Measurements from ENCODE around the gene LRRC53.

The LRRC53 gene

DNA sequence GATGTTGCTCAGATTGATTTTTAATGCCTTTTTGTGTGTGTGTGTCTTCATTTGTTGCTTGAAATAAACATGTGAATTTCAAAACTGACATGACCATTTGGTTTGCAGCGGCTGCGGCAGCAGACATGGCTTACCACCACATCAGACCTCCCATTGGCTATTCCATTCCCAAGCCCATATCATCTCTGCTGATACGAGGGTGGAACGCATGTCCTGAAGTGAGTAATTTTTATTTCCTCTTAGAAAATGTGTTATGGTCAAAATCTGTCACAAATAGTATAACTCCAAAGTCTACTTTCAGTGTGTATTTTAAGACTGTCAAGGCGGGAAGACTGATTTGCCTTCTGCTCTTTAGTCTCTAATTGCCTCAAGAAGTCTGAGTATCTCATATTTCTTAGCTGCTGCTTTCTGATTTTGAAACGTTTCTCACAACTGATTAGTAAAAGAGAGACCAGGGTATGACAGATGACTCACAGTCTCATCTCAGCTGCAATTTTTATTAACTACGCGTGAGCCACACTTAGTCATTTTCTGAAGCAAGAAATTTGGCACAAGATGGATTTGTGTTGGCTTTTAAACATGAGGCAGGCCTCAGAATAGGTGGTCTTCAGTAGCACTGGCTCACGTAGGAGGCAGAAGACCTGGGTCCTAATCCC is 49.0 kb downstream of the LRRC53 start:
- DNase-seq: no peak
- no peaks in the 10 kb centered on the region for H3K36me3 ChIP-seq (ENCODE audit: control insufficient read depth in 4 of 4, insufficient read depth in 4 of 4, low read length in 3 of 4)
- no peaks in the 10 kb centered on the region for H3K4me1 ChIP-seq (ENCODE audit: control extremely low read depth in 1 of 4, control insufficient read depth in 4 of 4, insufficient read depth in 4 of 4, low read length in 3 of 4)
- no peak overlapping the region for H3K4me3 ChIP-seq (ENCODE audit: control insufficient read depth in 1 of 7, extremely low read depth in 1 of 7, insufficient read depth in 4 of 7, low read depth in 2 of 7, low read length in 6 of 7)
- peaks cover 0 to 1% (median 0%) of the 10 kb centered on the region in 5 experiments for H3K27me3 ChIP-seq (replicated peaks in 2 of 5; ENCODE audit: control insufficient read depth in 4 of 5, insufficient read depth in 5 of 5, low read length in 4 of 5)
- H3K9me3 ChIP-seq (ENCODE audit: control extremely low read depth in 1 of 5, control insufficient read depth in 4 of 5, insufficient read depth in 2 of 5, low read depth in 1 of 5, low read length in 4 of 5): no peaks in the 10 kb centered on the region
- 91% methylated on average over 5 of the region's 9 CpGs for WGBS (ENCODE audit: insufficient coverage)
- no peak overlapping the region for H3K27ac ChIP-seq (ENCODE audit: insufficient read depth in 1 of 2, low read depth in 1 of 2, low read length in 2 of 2, poor library complexity in 1 of 2, severe bottlenecking in 2 of 2)
- CTCF ChIA-PET: no interaction called here
- POLR2A ChIA-PET: no interaction called here

DNA sequence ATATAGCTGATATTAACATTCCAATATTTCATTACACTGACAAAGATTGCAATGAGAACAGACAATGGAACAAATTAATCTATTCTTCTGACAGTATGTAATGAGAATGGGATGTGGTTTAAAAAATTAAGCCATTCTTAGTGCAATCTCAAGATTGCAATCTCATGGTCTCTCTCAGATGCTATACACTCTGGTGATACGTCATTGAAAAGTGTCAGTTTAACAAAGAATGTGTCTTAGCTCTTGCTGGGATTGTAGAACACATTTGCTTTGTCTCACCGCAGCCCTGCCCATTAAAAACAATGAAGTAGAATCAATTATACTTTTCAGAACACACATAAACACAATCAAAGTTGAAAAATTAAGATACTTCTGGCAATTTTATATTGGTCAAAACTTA is 55.2 kb downstream of the LRRC53 start:
- Histone ChIP-seq H3K27me3 (replicated peaks in 2 of 5; ENCODE audit: control insufficient read depth in 4 of 5, insufficient read depth in 5 of 5, low read length in 4 of 5) (no peaks in the 10 kb centered on the region), H3K9me3 (ENCODE audit: control extremely low read depth in 1 of 5, control insufficient read depth in 4 of 5, insufficient read depth in 2 of 5, low read depth in 1 of 5, low read length in 4 of 5) (no peaks in the 10 kb centered on the region), H3K4me1 (ENCODE audit: control extremely low read depth in 1 of 4, control insufficient read depth in 4 of 4, insufficient read depth in 4 of 4, low read length in 3 of 4) (no peaks in the 10 kb centered on the region), H3K4me3 (ENCODE audit: control insufficient read depth in 1 of 7, extremely low read depth in 1 of 7, insufficient read depth in 4 of 7, low read depth in 2 of 7, low read length in 6 of 7) (no peak overlapping the region), H3K27ac (ENCODE audit: insufficient read depth in 1 of 2, low read depth in 1 of 2, low read length in 2 of 2, poor library complexity in 1 of 2, severe bottlenecking in 2 of 2) (no peak overlapping the region), H3K36me3 (ENCODE audit: control insufficient read depth in 4 of 4, insufficient read depth in 4 of 4, low read length in 3 of 4) (no peaks in the 10 kb centered on the region)
- ChIA-PET CTCF (no interaction called here), POLR2A (no interaction called here)
- WGBS (ENCODE audit: insufficient coverage): 100% methylated on average over 1 of the region's 2 CpGs
- no peak for DNase-seq

DNA sequence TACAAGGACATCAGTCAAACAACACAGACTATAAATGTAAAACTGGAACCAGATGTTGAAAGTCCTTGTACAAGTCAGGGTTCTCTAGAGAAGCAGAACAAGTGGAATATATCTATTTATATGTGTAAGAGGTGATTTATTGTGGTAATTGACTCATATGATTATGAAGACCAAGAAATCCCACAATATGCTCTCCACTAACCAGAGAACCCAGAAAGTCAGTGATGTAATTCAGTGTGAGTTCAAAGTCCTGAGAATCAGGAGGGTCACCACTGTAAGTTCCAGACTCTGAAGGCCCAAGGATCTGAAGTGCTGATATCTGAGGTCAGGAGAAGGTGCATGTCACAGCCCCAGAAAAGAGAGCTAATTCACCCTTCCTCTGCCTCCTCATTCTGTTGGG is 57.0 kb downstream of the LRRC53 start:
- no peak overlapping the region for H3K4me3 ChIP-seq (ENCODE audit: control insufficient read depth in 1 of 7, extremely low read depth in 1 of 7, insufficient read depth in 4 of 7, low read depth in 2 of 7, low read length in 6 of 7)
- H3K9me3 ChIP-seq (ENCODE audit: control extremely low read depth in 1 of 5, control insufficient read depth in 4 of 5, insufficient read depth in 2 of 5, low read depth in 1 of 5, low read length in 4 of 5): no peaks in the 10 kb centered on the region
- no peaks in the 10 kb centered on the region for H3K4me1 ChIP-seq (ENCODE audit: control extremely low read depth in 1 of 4, control insufficient read depth in 4 of 4, insufficient read depth in 4 of 4, low read length in 3 of 4)
- H3K36me3 ChIP-seq (ENCODE audit: control insufficient read depth in 4 of 4, insufficient read depth in 4 of 4, low read length in 3 of 4): no peaks in the 10 kb centered on the region
- ChIA-PET CTCF (no interaction called here), POLR2A (no interaction called here)
- DNase-seq: no peak
- no peaks in the 10 kb centered on the region for H3K27me3 ChIP-seq (replicated peaks in 2 of 5; ENCODE audit: control insufficient read depth in 4 of 5, insufficient read depth in 5 of 5, low read length in 4 of 5)
- H3K27ac ChIP-seq (ENCODE audit: insufficient read depth in 1 of 2, low read depth in 1 of 2, low read length in 2 of 2, poor library complexity in 1 of 2, severe bottlenecking in 2 of 2): no peak overlapping the region

DNA sequence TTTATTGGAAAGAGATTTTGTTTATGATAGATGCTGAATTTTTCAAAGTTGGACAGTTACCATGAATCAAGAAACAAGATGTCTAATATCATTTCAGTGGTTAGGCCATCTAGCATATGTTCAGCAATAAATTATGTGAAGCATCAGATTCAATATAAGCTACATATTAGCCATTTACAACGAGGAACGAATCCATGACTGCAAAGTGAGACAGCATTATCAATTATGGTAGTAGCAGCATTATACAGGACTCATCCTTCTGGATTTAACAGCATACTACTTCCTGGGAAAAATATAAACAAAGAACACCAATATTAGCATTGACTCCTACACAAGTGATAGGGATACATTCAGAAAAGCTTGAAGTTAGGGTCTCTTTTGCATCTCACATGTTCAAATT is 59.1 kb downstream of the LRRC53 start:
- Histone ChIP-seq H3K9me3 (ENCODE audit: control extremely low read depth in 1 of 5, control insufficient read depth in 4 of 5, insufficient read depth in 2 of 5, low read depth in 1 of 5, low read length in 4 of 5) (no peaks in the 10 kb centered on the region), H3K4me3 (ENCODE audit: control insufficient read depth in 1 of 7, extremely low read depth in 1 of 7, insufficient read depth in 4 of 7, low read depth in 2 of 7, low read length in 6 of 7) (no peak overlapping the region), H3K27me3 (replicated peaks in 2 of 5; ENCODE audit: control insufficient read depth in 4 of 5, insufficient read depth in 5 of 5, low read length in 4 of 5) (no peaks in the 10 kb centered on the region), H3K36me3 (ENCODE audit: control insufficient read depth in 4 of 4, insufficient read depth in 4 of 4, low read length in 3 of 4) (no peaks in the 10 kb centered on the region), H3K27ac (ENCODE audit: insufficient read depth in 1 of 2, low read depth in 1 of 2, low read length in 2 of 2, poor library complexity in 1 of 2, severe bottlenecking in 2 of 2) (no peak overlapping the region), H3K4me1 (ENCODE audit: control extremely low read depth in 1 of 4, control insufficient read depth in 4 of 4, insufficient read depth in 4 of 4, low read length in 3 of 4) (no peaks in the 10 kb centered on the region)
- ChIA-PET CTCF (no interaction called here), POLR2A (no interaction called here)
- WGBS (ENCODE audit: insufficient coverage): 100% methylated on average over 2 of the region's 2 CpGs
- DNase-seq: no peak

DNA sequence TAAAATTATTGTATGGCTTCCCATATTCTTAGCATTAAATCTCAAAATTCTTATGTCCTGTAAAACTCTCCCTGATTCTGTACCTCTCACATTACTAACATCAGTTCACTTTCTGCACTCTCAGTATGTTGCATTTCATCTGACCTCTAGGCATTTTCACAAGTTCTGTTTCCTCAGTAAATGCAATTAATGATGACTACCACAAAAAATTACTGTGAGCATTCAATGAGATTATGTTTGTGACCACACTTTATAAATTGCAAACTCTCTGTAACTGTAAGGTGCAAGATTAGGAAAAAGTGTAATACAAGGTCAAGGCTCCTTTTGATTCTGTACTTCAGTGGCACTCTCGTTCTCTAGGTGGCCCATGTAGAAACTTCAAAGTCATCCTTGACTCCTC is 60.4 kb downstream of the LRRC53 start:
- Histone ChIP-seq H3K27ac (ENCODE audit: insufficient read depth in 1 of 2, low read depth in 1 of 2, low read length in 2 of 2, poor library complexity in 1 of 2, severe bottlenecking in 2 of 2) (no peak overlapping the region), H3K4me3 (ENCODE audit: control insufficient read depth in 1 of 7, extremely low read depth in 1 of 7, insufficient read depth in 4 of 7, low read depth in 2 of 7, low read length in 6 of 7) (no peak overlapping the region), H3K4me1 (ENCODE audit: control extremely low read depth in 1 of 4, control insufficient read depth in 4 of 4, insufficient read depth in 4 of 4, low read length in 3 of 4) (no peaks in the 10 kb centered on the region), H3K36me3 (ENCODE audit: control insufficient read depth in 4 of 4, insufficient read depth in 4 of 4, low read length in 3 of 4) (no peaks in the 10 kb centered on the region), H3K9me3 (ENCODE audit: control extremely low read depth in 1 of 5, control insufficient read depth in 4 of 5, insufficient read depth in 2 of 5, low read depth in 1 of 5, low read length in 4 of 5) (no peaks in the 10 kb centered on the region), H3K27me3 (replicated peaks in 2 of 5; ENCODE audit: control insufficient read depth in 4 of 5, insufficient read depth in 5 of 5, low read length in 4 of 5) (no peaks in the 10 kb centered on the region)
- CTCF ChIA-PET: no interaction called here
- POLR2A ChIA-PET: no interaction called here
- DNase-seq: no peak
- WGBS (ENCODE audit: insufficient coverage): 100% methylated on average over 1 of the region's 1 CpG

DNA sequence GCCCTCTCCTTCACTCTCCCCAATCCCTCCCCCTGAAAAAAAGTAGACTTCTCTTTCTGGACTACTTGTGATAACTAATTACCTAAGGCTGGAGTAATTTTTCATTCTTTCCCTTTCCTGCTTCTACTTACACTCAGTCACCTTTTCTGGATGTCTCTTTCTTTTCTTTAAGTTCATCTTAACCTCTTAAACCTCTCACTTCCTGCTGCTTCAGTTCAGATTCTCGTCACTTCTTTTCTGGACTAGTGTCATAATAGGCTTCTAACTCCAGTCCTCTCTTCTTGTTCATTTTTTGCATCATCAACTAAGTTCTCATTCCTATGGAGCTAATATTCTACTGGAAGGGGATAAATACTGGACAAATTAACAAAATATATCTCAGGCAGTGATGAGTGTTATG is 75.4 kb downstream of the LRRC53 start:
- 100% methylated on average over 1 of the region's 1 CpG for WGBS (ENCODE audit: insufficient coverage)
- ChIA-PET POLR2A (no interaction called here), CTCF (no interaction called here)
- no peaks in the 10 kb centered on the region for H3K4me1 ChIP-seq (ENCODE audit: control extremely low read depth in 1 of 4, control insufficient read depth in 4 of 4, insufficient read depth in 4 of 4, low read length in 3 of 4)
- DNase-seq: no peak
- H3K36me3 ChIP-seq (ENCODE audit: control insufficient read depth in 4 of 4, insufficient read depth in 4 of 4, low read length in 3 of 4): no peaks in the 10 kb centered on the region
- H3K4me3 ChIP-seq (ENCODE audit: control insufficient read depth in 1 of 7, extremely low read depth in 1 of 7, insufficient read depth in 4 of 7, low read depth in 2 of 7, low read length in 6 of 7): no peak overlapping the region
- H3K27ac ChIP-seq (ENCODE audit: insufficient read depth in 1 of 2, low read depth in 1 of 2, low read length in 2 of 2, poor library complexity in 1 of 2, severe bottlenecking in 2 of 2): no peak overlapping the region
- no peaks in the 10 kb centered on the region for H3K9me3 ChIP-seq (ENCODE audit: control extremely low read depth in 1 of 5, control insufficient read depth in 4 of 5, insufficient read depth in 2 of 5, low read depth in 1 of 5, low read length in 4 of 5)
- H3K27me3 ChIP-seq (replicated peaks in 2 of 5; ENCODE audit: control insufficient read depth in 4 of 5, insufficient read depth in 5 of 5, low read length in 4 of 5): peaks cover 0 to 2% (median 0%) of the 10 kb centered on the region in 5 experiments

DNA sequence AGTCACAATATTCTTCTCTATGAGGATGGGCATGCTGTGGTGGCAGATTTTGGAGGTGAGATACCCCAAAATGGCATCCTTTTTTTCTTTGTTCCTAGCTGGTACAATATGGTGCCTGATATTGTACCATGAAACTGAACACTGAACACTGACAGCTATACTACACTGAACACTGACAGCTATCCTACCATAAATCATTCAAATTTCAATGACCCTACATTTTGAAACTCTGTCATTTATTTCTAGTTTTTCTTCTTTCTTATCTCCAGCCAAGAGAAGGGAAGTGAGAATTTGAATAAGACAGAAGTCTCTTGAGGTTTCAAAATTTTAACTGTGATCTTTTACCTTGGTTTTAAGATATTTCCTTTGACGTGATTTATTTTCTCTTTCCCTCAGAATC is 76.3 kb downstream of the LRRC53 start:
- POLR2A ChIA-PET: no interaction called here
- CTCF ChIA-PET: no interaction called here
- H3K4me3 ChIP-seq (ENCODE audit: control insufficient read depth in 1 of 7, extremely low read depth in 1 of 7, insufficient read depth in 4 of 7, low read depth in 2 of 7, low read length in 6 of 7): no peak overlapping the region
- H3K36me3 ChIP-seq (ENCODE audit: control insufficient read depth in 4 of 4, insufficient read depth in 4 of 4, low read length in 3 of 4): no peaks in the 10 kb centered on the region
- no peak for DNase-seq
- H3K27ac ChIP-seq (ENCODE audit: insufficient read depth in 1 of 2, low read depth in 1 of 2, low read length in 2 of 2, poor library complexity in 1 of 2, severe bottlenecking in 2 of 2): no peak overlapping the region
- no peaks in the 10 kb centered on the region for H3K4me1 ChIP-seq (ENCODE audit: control extremely low read depth in 1 of 4, control insufficient read depth in 4 of 4, insufficient read depth in 4 of 4, low read length in 3 of 4)
- no CpG with 5 or more reads among the region's 1 CpG for WGBS (ENCODE audit: insufficient coverage)
- peaks cover 0 to 2% (median 0%) of the 10 kb centered on the region in 5 experiments for H3K27me3 ChIP-seq (replicated peaks in 2 of 5; ENCODE audit: control insufficient read depth in 4 of 5, insufficient read depth in 5 of 5, low read length in 4 of 5)
- H3K9me3 ChIP-seq (ENCODE audit: control extremely low read depth in 1 of 5, control insufficient read depth in 4 of 5, insufficient read depth in 2 of 5, low read depth in 1 of 5, low read length in 4 of 5): no peaks in the 10 kb centered on the region

Measured in common myeloid progenitor, CD34-positive (primary cell).